GM18873 (cell line): Measurements from ENCODE around the gene ADTRP.

ENCODE experiments used
- ATAC-seq: cut with Tn5 transposase; IDR thresholded peaks from one replicate; pipeline ENCODE4 v1.9.1; 2021; ENCODE audit warnings: mild to moderate bottlenecking, moderate library complexity, moderate number of reproducible peaks; ENCODE audit not compliant: unreplicated experiment, low FRiP score

The ADTRP gene

GRCh38 chr6:11760015-11760473 is 18.6 kb downstream of the ADTRP start:
- no peak for ATAC-seq

- ATAC-seq: no peak
Observed at GRCh38 chr6:11758878-11759277, 19.7 kb downstream of the ADTRP start.

GRCh38 chr6:11756726-11757125 is 21.9 kb downstream of the ADTRP start:
- ATAC-seq: no peak

GRCh38 chr6:11756292-11756691 is 22.3 kb downstream of the ADTRP start:
- ATAC-seq: no peak

- ATAC-seq: no peak
Observed at GRCh38 chr6:11755725-11756124, 22.9 kb downstream of the ADTRP start.

- no peak for ATAC-seq
Observed at GRCh38 chr6:11754625-11755271, 23.9 kb downstream of the ADTRP start.

- no peak for ATAC-seq
Observed at GRCh38 chr6:11753798-11754197, 24.8 kb downstream of the ADTRP start.

GRCh38 chr6:11752360-11752759 is 26.2 kb downstream of the ADTRP start:
- ATAC-seq: no peak

GRCh38 chr6:11750682-11751081 is 27.9 kb downstream of the ADTRP start:
- ATAC-seq: no peak

- no peak for ATAC-seq
Observed at GRCh38 chr6:11748591-11749210, 29.9 kb downstream of the ADTRP start.

- no peak for ATAC-seq
Observed at GRCh38 chr6:11747021-11747420, 31.6 kb downstream of the ADTRP start.

GRCh38 chr6:11744753-11745152 is 33.9 kb downstream of the ADTRP start:
- ATAC-seq: no peak

- ATAC-seq: no peak
Observed at GRCh38 chr6:11744101-11744500, 34.5 kb downstream of the ADTRP start.

- no peak for ATAC-seq
Observed at GRCh38 chr6:11740875-11741274, 37.7 kb downstream of the ADTRP start.

GRCh38 chr6:11738661-11739375 is 39.8 kb downstream of the ADTRP start:
- ATAC-seq: no peak

- no peak for ATAC-seq
Observed at GRCh38 chr6:11738234-11738633, 40.4 kb downstream of the ADTRP start.

- ATAC-seq: no peak
Observed at GRCh38 chr6:11736601-11737000, 42.0 kb downstream of the ADTRP start.

GRCh38 chr6:11734861-11735613 is 43.6 kb downstream of the ADTRP start:
- no peak for ATAC-seq

GRCh38 chr6:11732036-11732631 is 46.5 kb downstream of the ADTRP start:
- peak; percentile 60 for ATAC-seq

GRCh38 chr6:11731423-11731822 is 47.2 kb downstream of the ADTRP start:
- no peak for ATAC-seq

GRCh38 chr6:11730641-11731040 is 48.0 kb downstream of the ADTRP start:
- ATAC-seq: peak; percentile 51
